Placental pericyte (primary cell): ENCODE data around the gene CKMT1B. TPM values are rescaled to one million over a fixed set of nuclear protein-coding genes. Genes with fewer than 3 reads are reported as not detected.

Experiments used
- small RNA-seq: library from RNA; depleted of rRNA; stranded (forward); fragments of <200 nt; gene quantifications from one replicate; pipeline ENCODE3, GENCODE V24; 2012; ENCODE audit warnings: low replicate concordance
- total RNA-seq: library from RNA; depleted of rRNA; stranded (reverse); fragments of >200 nt; gene quantifications from 2 replicates; pipeline ENCODE4 v1.2.3, GENCODE V29; 2012

CKMT1B gene
- total RNA-seq = not detected in 2 replicates

GRCh38 chr15:43593328-43594190 is at the start of gene CKMT1B:
TSS of gene CKMT1B (plus strand) at chr15:43594027. CDS start at chr15:43594219, 192 bp downstream.

GRCh38 chr15:43589778-43590466 is 3.9 kb upstream of the CKMT1B start, which contains the start of gene PPIP5K1:
TSS of gene PPIP5K1 (minus strand) at chr15:43590208. CDS start at chr15:43584504, 5,704 bp downstream.

DNA sequence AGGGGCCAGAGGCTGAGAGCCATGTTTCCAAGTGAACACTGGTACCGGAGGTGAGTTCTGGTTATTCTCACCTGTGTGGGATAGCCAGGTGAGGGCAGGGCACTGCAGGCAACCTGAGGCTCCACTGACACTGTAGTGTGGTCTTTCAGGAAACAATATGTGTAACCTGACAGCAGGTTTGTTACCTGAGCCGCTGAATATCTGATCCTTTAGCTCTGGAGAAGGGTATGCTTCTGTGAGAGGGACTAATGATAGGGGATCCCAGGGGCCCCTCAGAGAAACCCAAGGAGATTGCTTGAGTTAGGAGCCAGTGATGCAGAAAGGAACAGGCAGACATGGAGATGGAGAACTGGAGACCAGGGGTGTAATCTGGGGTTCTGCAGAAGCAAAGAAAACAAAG is 24.9 kb downstream of the CKMT1B start, which contains the start of gene STRC:
STRC (minus strand) TSS at position 101 of the 400 bp plus-strand sequence; CDS start at position 23, 78 bp downstream.

Small RNAs within 50 kb of the gene (small RNA-seq; reads per million reads assigned to genes)
- gene PDIA3P2 (not detected), gene RNU6-554P (not detected), gene RNU6-610P (not detected)

Other genes with a start within 250 kb of the CKMT1B start
- gene ZSCAN29, start 223.0 kb upstream of the CKMT1B start, total RNA-seq = 25.5 and 32.6 TPM in 2 replicates
- 5.5 and 13.9 TPM in 2 replicates for gene TUBGCP4, start 222.9 kb upstream of the CKMT1B start, total RNA-seq
- gene TP53BP1, start 100.9 kb upstream of the CKMT1B start, total RNA-seq = 73.1 and 81.0 TPM in 2 replicates
- 39.2 and 102 TPM in 2 replicates for gene MAP1A, start 76.4 kb upstream of the CKMT1B start, total RNA-seq
- 10.7 and 26.7 TPM in 2 replicates for gene PPIP5K1, start 3.8 kb upstream of the CKMT1B start, total RNA-seq
- under 0.01 TPM in 1 of 2 replicates, not detected in the other for gene STRC, start 24.8 kb downstream of the CKMT1B start, total RNA-seq
- 0.72 and 1.5 TPM in 2 replicates for gene CATSPER2, start 54.8 kb downstream of the CKMT1B start, total RNA-seq
- gene CKMT1A, start 99.8 kb downstream of the CKMT1B start, total RNA-seq = not detected in 2 replicates
- gene PDIA3, start 152.4 kb downstream of the CKMT1B start, total RNA-seq = 140 and 471 TPM in 2 replicates
- gene ELL3, start 182.9 kb downstream of the CKMT1B start, total RNA-seq = 0.44 and 1.1 TPM in 2 replicates
- gene SERF2, start 198.3 kb downstream of the CKMT1B start, total RNA-seq = 322 and 682 TPM in 2 replicates
- not detected in 2 replicates for gene SERINC4, start 206.2 kb downstream of the CKMT1B start, total RNA-seq
- 6.8 and 7.0 TPM in 2 replicates for gene HYPK, start 206.6 kb downstream of the CKMT1B start, total RNA-seq
- 10.7 and 21.2 TPM in 2 replicates for gene MFAP1, start 230.7 kb downstream of the CKMT1B start, total RNA-seq
- 1.5 and 25.2 TPM in 2 replicates for gene WDR76, start 233.0 kb downstream of the CKMT1B start, total RNA-seq